ENCODE data around the gene OSR1.

The OSR1 gene

DNA sequence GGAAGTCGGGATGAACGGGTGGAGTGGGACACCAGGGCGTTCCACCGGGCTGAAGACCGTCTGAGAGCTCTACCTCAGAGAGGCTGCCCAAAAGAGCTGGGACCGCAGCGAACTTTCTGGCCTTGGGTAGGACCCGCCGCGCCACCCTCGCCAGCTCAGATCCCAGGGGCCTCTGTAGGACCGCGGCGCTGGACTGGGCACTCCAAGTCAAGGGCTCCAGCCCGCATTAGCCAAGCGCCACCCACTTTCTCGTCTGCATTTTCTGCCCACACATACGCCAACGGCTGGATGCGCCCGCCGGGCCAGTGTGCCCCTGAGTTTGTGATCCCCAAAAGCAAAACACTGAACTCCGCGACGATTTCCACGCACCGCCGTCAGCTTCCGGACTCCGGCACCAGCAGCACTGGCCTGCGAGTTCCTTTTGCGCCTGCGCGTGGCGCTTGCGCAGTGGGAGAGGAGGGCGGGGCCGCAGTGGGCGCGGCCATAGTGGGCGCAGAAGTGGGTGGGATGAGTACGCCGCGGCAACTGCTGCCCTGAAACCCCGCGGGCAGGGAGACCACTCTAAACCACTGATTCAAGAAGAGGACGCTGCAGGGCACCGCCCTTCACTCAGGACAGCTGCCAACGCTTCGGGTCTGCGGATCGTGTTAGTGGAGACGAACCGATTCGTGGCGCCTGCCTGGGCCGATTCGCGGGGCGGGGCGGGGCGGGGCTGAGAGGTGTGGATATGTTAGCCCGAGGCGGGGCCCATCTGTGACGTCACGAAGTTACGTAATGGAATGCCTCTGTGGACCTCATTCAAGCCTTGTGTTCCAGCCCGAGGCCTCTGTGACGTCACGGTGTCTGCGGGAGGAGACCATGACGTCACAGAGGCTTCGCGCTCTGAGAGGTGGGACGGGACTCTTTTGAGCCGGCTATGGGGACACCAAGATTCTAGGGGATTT is 10.5 kb downstream of the OSR1 start:
- Histone ChIP-seq H3K27me3 (ENCODE audit: control insufficient read depth in 3 of 3, insufficient read depth in 3 of 3, low read depth in 1 of 3, low read length in 3 of 3) (peaks cover 16 to 46% (median 36%) of the 10 kb centered on the region in 3 experiments), H2AFZ (ENCODE audit: low read length) (peak overlapping the region; percentile 98), H3K18ac (ENCODE audit: low read length) (peak overlapping the region; percentile 98), H2BK15ac (ENCODE audit: low read length) (no peak overlapping the region), H3K79me1 (ENCODE audit: low read depth, low read length) (peaks cover 1% of the 10 kb centered on the region), H3K14ac (ENCODE audit: low read length) (no peak overlapping the region), H3K27ac (replicated peaks; ENCODE audit: low read length) (peak overlapping the region; percentile 32), H3K36me3 (replicated peaks in 1 of 2; ENCODE audit: control insufficient read depth in 2 of 2, insufficient read depth in 2 of 2, low read length in 2 of 2) (peaks cover 0 to 6% of the 10 kb centered on the region in 2 donors), H4K8ac (ENCODE audit: low read depth, low read length) (no peak overlapping the region), H3K9ac (ENCODE audit: low read depth, low read length, poor library complexity) (peak overlapping the region; percentile 93), H2BK120ac (ENCODE audit: low read depth, low read length) (peak overlapping the region; percentile 35), H4K91ac (ENCODE audit: low read depth, low read length, poor library complexity) (no peak overlapping the region), H3K9me3 (replicated peaks in 1 of 2; ENCODE audit: control insufficient read depth in 2 of 2, insufficient read depth in 1 of 2, low read depth in 1 of 2, low read length in 2 of 2) (no peaks in the 10 kb centered on the region), H2BK12ac (ENCODE audit: low read length) (no peak overlapping the region), H3K4ac (ENCODE audit: low read length) (no peak overlapping the region), H3K4me2 (ENCODE audit: insufficient read depth, low read length, poor library complexity, severe bottlenecking) (peak overlapping the region; percentile 83), H3K23ac (ENCODE audit: low read depth, low read length, poor library complexity) (peak overlapping the region; percentile 92), H2AK5ac (ENCODE audit: low read depth, low read length) (peak overlapping the region; percentile 24), H3K4me3 (ENCODE audit: low read length in 2 of 2) (peak overlapping the region; percentile 76 to 99), H2BK5ac (ENCODE audit: low read length) (peak overlapping the region; percentile 54), H3K4me1 (ENCODE audit: control insufficient read depth in 2 of 2, insufficient read depth in 1 of 2, low read depth in 1 of 2, low read length in 2 of 2) (peaks cover 4 to 12% of the 10 kb centered on the region in 2 donors)
- WGBS, 2 donors (ENCODE audit: extremely low coverage in 2 of 2, insufficient read length in 2 of 2, insufficient replicate concordance in 1 of 2): no CpG with 5 or more reads among the region's 76 CpGs
- peak; percentile 94 for DNase-seq (ENCODE audit: low spot score)

DNA sequence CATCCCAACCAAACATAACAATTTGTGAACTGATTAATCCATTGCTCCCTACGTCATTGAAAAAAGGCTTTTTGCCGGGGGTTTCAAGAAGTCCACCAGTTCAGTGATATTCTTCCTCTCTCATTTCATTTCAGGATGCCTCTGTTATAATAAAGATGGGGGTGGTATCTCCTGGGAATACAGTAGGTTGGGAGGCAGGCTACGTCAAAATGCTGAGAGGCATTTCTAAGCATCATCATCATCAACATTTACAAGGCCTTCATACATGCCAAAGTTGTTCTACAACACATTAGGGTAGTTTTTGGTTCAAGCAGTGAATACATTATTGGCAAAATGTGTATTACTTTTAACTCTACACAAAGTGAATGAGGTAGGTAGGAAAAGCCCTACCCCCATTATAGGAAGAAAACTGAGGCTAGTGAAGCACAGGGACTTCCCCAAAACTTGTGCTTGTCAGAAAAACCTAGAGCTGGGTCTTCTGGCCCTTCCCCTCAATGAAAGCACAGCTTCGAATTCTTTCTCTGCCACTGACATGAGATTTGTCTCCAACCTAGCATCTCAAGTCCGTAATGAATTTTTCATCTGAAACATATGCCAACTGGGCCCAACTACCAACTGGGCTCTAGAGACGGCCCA is 11.3 kb downstream of the OSR1 start:
- Histone ChIP-seq H3K79me1 (ENCODE audit: low read depth, low read length) (peaks cover 1% of the 10 kb centered on the region), H3K23ac (ENCODE audit: low read depth, low read length, poor library complexity) (peak overlapping the region; percentile 92), H4K91ac (ENCODE audit: low read depth, low read length, poor library complexity) (no peak overlapping the region), H3K36me3 (replicated peaks in 1 of 2; ENCODE audit: control insufficient read depth in 2 of 2, insufficient read depth in 2 of 2, low read length in 2 of 2) (peaks cover 0 to 6% of the 10 kb centered on the region in 2 donors), H3K14ac (ENCODE audit: low read length) (no peak overlapping the region), H2BK120ac (ENCODE audit: low read depth, low read length) (peak overlapping the region; percentile 35), H3K9me3 (replicated peaks in 1 of 2; ENCODE audit: control insufficient read depth in 2 of 2, insufficient read depth in 1 of 2, low read depth in 1 of 2, low read length in 2 of 2) (no peaks in the 10 kb centered on the region), H2AK5ac (ENCODE audit: low read depth, low read length) (peak overlapping the region; percentile 24), H2BK12ac (ENCODE audit: low read length) (no peak overlapping the region), H3K27ac (replicated peaks; ENCODE audit: low read length) (no peak overlapping the region), H3K9ac (ENCODE audit: low read depth, low read length, poor library complexity) (peak overlapping the region; percentile 93), H3K18ac (ENCODE audit: low read length) (peak overlapping the region; percentile 98), H3K4me3 (ENCODE audit: low read length in 2 of 2) (peak overlapping the region; percentile 76 to 99), H3K4me1 (ENCODE audit: control insufficient read depth in 2 of 2, insufficient read depth in 1 of 2, low read depth in 1 of 2, low read length in 2 of 2) (peaks cover 4 to 12% of the 10 kb centered on the region in 2 donors), H3K4ac (ENCODE audit: low read length) (no peak overlapping the region), H2AFZ (ENCODE audit: low read length) (peak overlapping the region; percentile 98), H3K27me3 (ENCODE audit: control insufficient read depth in 3 of 3, insufficient read depth in 3 of 3, low read depth in 1 of 3, low read length in 3 of 3) (peaks cover 11 to 38% (median 28%) of the 10 kb centered on the region in 3 experiments), H3K4me2 (ENCODE audit: insufficient read depth, low read length, poor library complexity, severe bottlenecking) (peak overlapping the region; percentile 83), H2BK5ac (ENCODE audit: low read length) (no peak overlapping the region), H4K8ac (ENCODE audit: low read depth, low read length) (no peak overlapping the region), H2BK15ac (ENCODE audit: low read length) (no peak overlapping the region)
- no CpG with 5 or more reads among the region's 6 CpGs for WGBS, 2 donors (ENCODE audit: extremely low coverage in 2 of 2, insufficient read length in 2 of 2, insufficient replicate concordance in 1 of 2)
- DNase-seq (ENCODE audit: low spot score): no peak

DNA sequence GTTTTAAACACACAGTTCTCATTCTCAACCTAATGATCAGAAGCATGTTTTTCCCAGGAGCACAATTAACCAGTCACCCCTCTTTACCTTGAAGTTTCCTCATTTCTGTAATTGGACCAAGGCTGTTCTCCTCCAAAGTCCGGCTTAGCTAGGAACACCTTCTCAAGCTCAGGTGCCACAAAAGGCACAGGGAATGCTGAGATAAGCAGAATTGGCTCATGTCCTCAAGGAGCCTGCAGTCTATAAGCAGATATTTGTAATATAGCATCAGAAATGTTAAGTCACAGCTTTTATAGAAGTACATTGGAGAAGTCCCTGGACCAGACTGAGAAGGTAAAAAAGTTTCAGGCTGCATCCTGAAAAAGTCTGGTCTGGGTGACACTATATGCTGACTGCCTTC is 20.7 kb downstream of the OSR1 start:
- no peak overlapping the region for H2BK5ac ChIP-seq (ENCODE audit: low read length)
- WGBS, 2 donors (ENCODE audit: extremely low coverage in 2 of 2, insufficient read length in 2 of 2, insufficient replicate concordance in 1 of 2): no CpG with 5 or more reads among the region's 1 CpG
- no peak overlapping the region for H2BK12ac ChIP-seq (ENCODE audit: low read length)
- H4K91ac ChIP-seq (ENCODE audit: low read depth, low read length, poor library complexity): no peak overlapping the region
- no peak overlapping the region for H2AK5ac ChIP-seq (ENCODE audit: low read depth, low read length)
- H3K14ac ChIP-seq (ENCODE audit: low read length): no peak overlapping the region
- no peaks in the 10 kb centered on the region for H3K9me3 ChIP-seq (replicated peaks in 1 of 2; ENCODE audit: control insufficient read depth in 2 of 2, insufficient read depth in 1 of 2, low read depth in 1 of 2, low read length in 2 of 2)
- no peaks in the 10 kb centered on the region for H3K79me1 ChIP-seq (ENCODE audit: low read depth, low read length)
- no peak overlapping the region for H3K4ac ChIP-seq (ENCODE audit: low read length)
- no peak overlapping the region for H3K27ac ChIP-seq (replicated peaks; ENCODE audit: low read length)
- H3K36me3 ChIP-seq (replicated peaks in 1 of 2; ENCODE audit: control insufficient read depth in 2 of 2, insufficient read depth in 2 of 2, low read length in 2 of 2): no peaks in the 10 kb centered on the region
- no peak overlapping the region for H3K18ac ChIP-seq (ENCODE audit: low read length)
- no peak overlapping the region for H3K23ac ChIP-seq (ENCODE audit: low read depth, low read length, poor library complexity)
- H3K4me3 ChIP-seq (ENCODE audit: low read length in 2 of 2): no peak overlapping the region
- no peak overlapping the region for H2AFZ ChIP-seq (ENCODE audit: low read length)
- no peak overlapping the region for H3K4me2 ChIP-seq (ENCODE audit: insufficient read depth, low read length, poor library complexity, severe bottlenecking)
- H3K27me3 ChIP-seq (ENCODE audit: control insufficient read depth in 3 of 3, insufficient read depth in 3 of 3, low read depth in 1 of 3, low read length in 3 of 3): no peaks in the 10 kb centered on the region
- DNase-seq (ENCODE audit: low spot score): no peak
- no peak overlapping the region for H2BK120ac ChIP-seq (ENCODE audit: low read depth, low read length)
- no peak overlapping the region for H3K9ac ChIP-seq (ENCODE audit: low read depth, low read length, poor library complexity)
- H3K4me1 ChIP-seq (ENCODE audit: control insufficient read depth in 2 of 2, insufficient read depth in 1 of 2, low read depth in 1 of 2, low read length in 2 of 2): no peaks in the 10 kb centered on the region
- no peak overlapping the region for H2BK15ac ChIP-seq (ENCODE audit: low read length)
- no peak overlapping the region for H4K8ac ChIP-seq (ENCODE audit: low read depth, low read length)

DNA sequence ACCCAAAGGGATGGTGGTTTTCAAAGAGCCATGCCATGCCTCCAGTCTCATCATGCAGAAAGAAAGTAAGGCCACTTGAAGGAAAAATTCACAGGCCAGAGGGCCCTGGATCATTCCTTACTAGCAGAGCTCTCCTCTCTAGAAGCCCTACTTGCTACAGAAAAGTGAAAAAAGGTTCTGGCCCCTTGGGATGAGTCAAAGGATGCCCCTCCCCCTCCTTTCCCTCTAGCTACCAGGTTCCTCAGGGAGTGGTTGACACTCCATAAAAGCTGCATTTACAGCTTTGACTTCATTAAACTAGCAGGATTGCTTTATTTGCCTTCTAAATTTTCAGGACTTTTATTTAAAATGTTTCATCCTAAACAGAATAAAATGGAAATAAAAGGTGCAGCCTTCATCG is 21.2 kb downstream of the OSR1 start:
- H2AK5ac ChIP-seq (ENCODE audit: low read depth, low read length): no peak overlapping the region
- H2BK15ac ChIP-seq (ENCODE audit: low read length): no peak overlapping the region
- no peak overlapping the region for H3K4ac ChIP-seq (ENCODE audit: low read length)
- no peak overlapping the region for H2BK12ac ChIP-seq (ENCODE audit: low read length)
- H3K36me3 ChIP-seq (replicated peaks in 1 of 2; ENCODE audit: control insufficient read depth in 2 of 2, insufficient read depth in 2 of 2, low read length in 2 of 2): no peaks in the 10 kb centered on the region
- H3K9ac ChIP-seq (ENCODE audit: low read depth, low read length, poor library complexity): no peak overlapping the region
- no peak overlapping the region for H3K18ac ChIP-seq (ENCODE audit: low read length)
- no peak overlapping the region for H3K27ac ChIP-seq (replicated peaks; ENCODE audit: low read length)
- H3K23ac ChIP-seq (ENCODE audit: low read depth, low read length, poor library complexity): no peak overlapping the region
- no peak overlapping the region for H2BK5ac ChIP-seq (ENCODE audit: low read length)
- no peak overlapping the region for H4K91ac ChIP-seq (ENCODE audit: low read depth, low read length, poor library complexity)
- no peaks in the 10 kb centered on the region for H3K4me1 ChIP-seq (ENCODE audit: control insufficient read depth in 2 of 2, insufficient read depth in 1 of 2, low read depth in 1 of 2, low read length in 2 of 2)
- H3K27me3 ChIP-seq (ENCODE audit: control insufficient read depth in 3 of 3, insufficient read depth in 3 of 3, low read depth in 1 of 3, low read length in 3 of 3): no peaks in the 10 kb centered on the region
- no peak overlapping the region for H2AFZ ChIP-seq (ENCODE audit: low read length)
- no peaks in the 10 kb centered on the region for H3K79me1 ChIP-seq (ENCODE audit: low read depth, low read length)
- no peak overlapping the region for H4K8ac ChIP-seq (ENCODE audit: low read depth, low read length)
- WGBS, 2 donors (ENCODE audit: extremely low coverage in 2 of 2, insufficient read length in 2 of 2, insufficient replicate concordance in 1 of 2): no CpG with 5 or more reads among the region's 1 CpG
- no peak overlapping the region for H3K4me3 ChIP-seq (ENCODE audit: low read length in 2 of 2)
- no peak overlapping the region for H3K4me2 ChIP-seq (ENCODE audit: insufficient read depth, low read length, poor library complexity, severe bottlenecking)
- H3K9me3 ChIP-seq (replicated peaks in 1 of 2; ENCODE audit: control insufficient read depth in 2 of 2, insufficient read depth in 1 of 2, low read depth in 1 of 2, low read length in 2 of 2): no peaks in the 10 kb centered on the region
- H2BK120ac ChIP-seq (ENCODE audit: low read depth, low read length): no peak overlapping the region
- no peak overlapping the region for H3K14ac ChIP-seq (ENCODE audit: low read length)
- no peak for DNase-seq (ENCODE audit: low spot score)

All from neuronal stem cell (in vitro differentiated cells).